Measurements from ENCODE around the gene OR52N4. TPM values are rescaled to one million over a fixed set of nuclear protein-coding genes. Genes with fewer than 3 reads are reported as not detected.

The OR52N4 gene
- total and polyA plus RNA-seq, 2 of the 8 experiments (the other 6 are each of a cell fraction or from before 2014, with no cell fraction given), result 3.7 TPM; not detected in 1

DNA sequence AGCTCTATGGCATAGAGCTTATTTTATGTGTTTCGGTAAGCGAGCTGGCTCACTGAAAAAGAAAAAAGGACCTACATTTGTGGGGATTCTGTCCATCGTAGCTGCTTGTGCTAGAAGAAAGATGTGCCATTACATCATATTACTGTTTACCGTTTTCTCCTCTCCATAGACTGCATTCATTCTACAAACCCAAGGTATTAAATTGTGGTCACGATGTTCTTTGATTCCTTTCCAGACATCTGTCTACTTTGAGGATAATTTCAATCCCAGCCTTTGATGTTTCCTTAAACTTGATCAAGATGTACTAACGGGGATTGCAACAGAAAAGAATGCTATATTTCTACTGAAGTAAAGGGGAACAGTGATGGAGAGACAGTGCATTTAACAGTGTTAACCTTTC, 42.5 kb downstream of the OR52N4 start:
- Histone ChIP-seq H3K4me1 (replicated peaks in 1 of 4; ENCODE audit: control insufficient read depth in 3 of 4, insufficient read depth in 4 of 4, low read length in 3 of 4) (no peaks in the 10 kb centered on the region), H3K56ac (replicated peaks; ENCODE audit: insufficient read length, low read depth, low read length) (no peak overlapping the region), H3K36me3 (ENCODE audit: control insufficient read depth in 2 of 4, insufficient read depth in 4 of 4, low read length in 3 of 4) (no peaks in the 10 kb centered on the region), H3K27ac (ENCODE audit: low read depth, low read length) (no peak overlapping the region), H2BK15ac (ENCODE audit: low read length) (no peak overlapping the region), H3K23ac (ENCODE audit: insufficient read length) (no peak overlapping the region), H3K18ac (ENCODE audit: extremely low read depth, low read length) (no peak overlapping the region), H2BK12ac (ENCODE audit: low read depth, low read length) (no peak overlapping the region), H3K4ac (replicated peaks; ENCODE audit: insufficient read length, low read depth, low read length) (no peak overlapping the region), H3K9me3 (ENCODE audit: insufficient read depth in 2 of 2, low read depth in 1 of 2, low read length in 1 of 2) (no peaks in the 10 kb centered on the region), H3K79me1 (ENCODE audit: low read depth, low read length) (no peaks in the 10 kb centered on the region), H3K27me3 (replicated peaks in 1 of 4; ENCODE audit: control insufficient read depth in 3 of 4, extremely low read depth in 1 of 4, insufficient read depth in 3 of 4, low read length in 3 of 4) (no peaks in the 10 kb centered on the region), H3K14ac (ENCODE audit: insufficient read length) (no peak overlapping the region), H2AFZ (ENCODE audit: low read length) (no peak overlapping the region), H2BK20ac (ENCODE audit: low read length) (no peak overlapping the region), H3K9ac (replicated peaks in 1 of 4; ENCODE audit: extremely low read depth in 1 of 4, low read depth in 3 of 4, low read length in 3 of 4) (no peak overlapping the region), H4K8ac (ENCODE audit: extremely low read depth, insufficient read depth, low read length) (no peak overlapping the region), H4K20me1 (replicated peaks in 1 of 2; ENCODE audit: control insufficient read depth in 1 of 2, insufficient read depth in 2 of 2, low read length in 2 of 2) (no peaks in the 10 kb centered on the region), H4K5ac (ENCODE audit: insufficient read length, low read depth, low read length) (no peak overlapping the region), H2BK120ac (replicated peaks; ENCODE audit: low read depth, low read length) (no peak overlapping the region), H2BK5ac (ENCODE audit: low read depth, low read length) (no peak overlapping the region), H3K4me3 (ENCODE audit: extremely low read depth in 1 of 4, insufficient read depth in 2 of 4, low read depth in 3 of 4, low read length in 4 of 4) (no peak overlapping the region), H3K23me2 (ENCODE audit: low read depth, low read length) (no peaks in the 10 kb centered on the region), H4K91ac (replicated peaks; ENCODE audit: insufficient read length, low read length) (no peak overlapping the region), H2AK5ac (ENCODE audit: low read depth, low read length) (no peak overlapping the region), H3K79me2 (ENCODE audit: control insufficient read depth in 1 of 2, insufficient read depth in 2 of 2, low read length in 2 of 2) (no peaks in the 10 kb centered on the region), H3K4me2 (ENCODE audit: insufficient read depth in 1 of 2, low read depth in 2 of 2, low read length in 2 of 2) (no peak overlapping the region)
- CTCF ChIA-PET (ENCODE audit: partially characterized antibody), result interaction anchor here (1.0 to 1.1 kb wide), 3 partner anchors 8 to 185 kb away, joined by 3 to 4 read pairs (median 4); no protein-coding TSS in a partner anchor
- DNase-seq (ENCODE audit: low read depth in 1 of 2, low spot score in 2 of 2), result no peak
- FAIRE-seq, result no peak
- POLR2A ChIA-PET (ENCODE audit: partially characterized antibody), result no interaction called here
- 89% methylated on average over 6 of the region's 6 CpGs; no CpG with 5 or more reads in 1 of the 2 experiments for WGBS, 2 experiments (ENCODE audit: extremely low coverage in 1 of 2, insufficient coverage in 1 of 2, insufficient read length in 1 of 2, insufficient replicate concordance in 2 of 2, low coverage in 1 of 2, low lambda C conversion rate in 2 of 2, missing lambda C conversion rate in 1 of 2)
- TF ChIP-seq, protein P1, sequence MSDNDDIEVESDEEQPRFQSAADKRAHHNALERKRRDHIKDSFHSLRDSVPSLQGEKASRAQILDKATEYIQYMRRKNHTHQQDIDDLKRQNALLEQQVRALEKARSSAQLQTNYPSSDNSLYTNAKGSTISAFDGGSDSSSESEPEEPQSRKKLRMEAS (IDR thresholded peaks at IDR 0.05), result no peak
- TF ChIP-seq SIX5 (IDR thresholded peaks at IDR 0.05; ENCODE audit: low read depth, low read length), result no peak
- no peak for TF ChIP-seq EZH2 (IDR thresholded peaks at IDR 0.05; ENCODE audit: low read depth, low read length, severe bottlenecking)
- no peak for TF ChIP-seq SIN3A (conservative IDR thresholded peaks at IDR 0.05 in 1 of 2, IDR thresholded peaks at IDR 0.05 in 1 of 2; ENCODE audit: low read depth in 1 of 2, low read length in 2 of 2)
- TF ChIP-seq KDM4A (IDR thresholded peaks at IDR 0.05; ENCODE audit: low read depth, low read length, severe bottlenecking), result no peak

All from H1 (cell line).